LNCAP (cell line): ENCODE results near the gene TFRC.

ENCODE experiments used
- TF ChIP-seq, protein P1 (sequence below): fragments of 450-650 bp; IDR thresholded peaks from 2 replicates; pipeline ENCODE4 v1.5.1; 2017; ENCODE audit warnings: mild to moderate bottlenecking

TFRC gene

DNA sequence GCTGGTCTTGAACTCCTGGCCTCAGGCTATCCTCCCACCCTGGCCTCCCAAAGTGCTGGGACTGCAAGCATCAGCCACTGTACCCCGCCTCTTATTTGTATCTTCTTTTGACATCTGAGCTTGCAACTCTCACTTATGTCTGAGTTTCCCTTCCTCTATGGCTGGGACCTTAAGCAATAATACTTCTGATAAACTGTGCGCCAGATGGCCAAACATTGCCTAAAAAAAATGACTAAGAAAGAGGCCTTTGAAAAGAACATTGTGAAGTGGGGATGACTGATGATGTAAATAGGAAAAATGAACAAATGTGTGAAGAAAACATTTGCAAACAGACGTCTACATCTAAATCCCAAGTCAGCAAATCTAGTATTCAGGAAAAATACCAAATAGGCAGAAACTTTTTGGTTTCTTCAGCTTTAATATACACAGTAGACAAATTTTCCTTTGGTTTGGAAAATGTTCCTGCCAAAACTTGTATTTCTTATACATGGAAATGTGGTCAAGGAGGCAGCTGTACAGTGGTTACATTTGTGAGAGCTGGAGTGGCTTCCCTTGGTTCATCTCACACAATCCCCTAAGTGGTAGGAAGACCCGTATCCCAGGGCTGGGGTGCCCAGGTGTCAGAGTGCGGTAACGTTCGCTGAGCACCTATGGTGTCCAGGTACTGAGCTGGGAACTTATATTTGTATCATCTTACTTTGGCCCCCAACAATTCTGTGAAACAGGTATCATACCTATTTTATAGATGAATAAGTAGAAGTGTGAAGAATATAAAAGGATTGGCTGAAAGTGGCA lies 11.6 kb upstream of the TFRC start:
- TF ChIP-seq, protein P1, sequence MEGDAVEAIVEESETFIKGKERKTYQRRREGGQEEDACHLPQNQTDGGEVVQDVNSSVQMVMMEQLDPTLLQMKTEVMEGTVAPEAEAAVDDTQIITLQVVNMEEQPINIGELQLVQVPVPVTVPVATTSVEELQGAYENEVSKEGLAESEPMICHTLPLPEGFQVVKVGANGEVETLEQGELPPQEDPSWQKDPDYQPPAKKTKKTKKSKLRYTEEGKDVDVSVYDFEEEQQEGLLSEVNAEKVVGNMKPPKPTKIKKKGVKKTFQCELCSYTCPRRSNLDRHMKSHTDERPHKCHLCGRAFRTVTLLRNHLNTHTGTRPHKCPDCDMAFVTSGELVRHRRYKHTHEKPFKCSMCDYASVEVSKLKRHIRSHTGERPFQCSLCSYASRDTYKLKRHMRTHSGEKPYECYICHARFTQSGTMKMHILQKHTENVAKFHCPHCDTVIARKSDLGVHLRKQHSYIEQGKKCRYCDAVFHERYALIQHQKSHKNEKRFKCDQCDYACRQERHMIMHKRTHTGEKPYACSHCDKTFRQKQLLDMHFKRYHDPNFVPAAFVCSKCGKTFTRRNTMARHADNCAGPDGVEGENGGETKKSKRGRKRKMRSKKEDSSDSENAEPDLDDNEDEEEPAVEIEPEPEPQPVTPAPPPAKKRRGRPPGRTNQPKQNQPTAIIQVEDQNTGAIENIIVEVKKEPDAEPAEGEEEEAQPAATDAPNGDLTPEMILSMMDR: no peak

DNA sequence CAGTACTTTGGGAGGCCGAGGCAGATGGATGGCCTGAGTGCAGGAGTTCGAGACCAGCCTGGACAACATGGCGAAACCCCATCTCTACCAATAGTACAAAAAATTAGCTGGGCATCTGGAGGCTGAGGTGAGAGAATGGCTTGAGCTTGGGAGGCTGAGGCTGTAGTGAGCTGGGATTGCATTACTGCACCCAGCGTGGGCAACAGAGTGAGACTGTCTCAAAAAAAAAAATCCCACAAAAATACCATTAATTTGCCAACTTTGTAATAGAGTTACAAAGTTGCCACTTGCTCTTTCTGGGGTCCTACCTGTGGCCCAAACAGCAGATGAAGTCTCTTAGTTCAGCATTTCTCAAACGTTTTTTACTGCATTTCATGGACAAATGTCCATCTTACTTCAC lies 6.0 kb upstream of the TFRC start:
- TF ChIP-seq, protein P1: no peak

DNA sequence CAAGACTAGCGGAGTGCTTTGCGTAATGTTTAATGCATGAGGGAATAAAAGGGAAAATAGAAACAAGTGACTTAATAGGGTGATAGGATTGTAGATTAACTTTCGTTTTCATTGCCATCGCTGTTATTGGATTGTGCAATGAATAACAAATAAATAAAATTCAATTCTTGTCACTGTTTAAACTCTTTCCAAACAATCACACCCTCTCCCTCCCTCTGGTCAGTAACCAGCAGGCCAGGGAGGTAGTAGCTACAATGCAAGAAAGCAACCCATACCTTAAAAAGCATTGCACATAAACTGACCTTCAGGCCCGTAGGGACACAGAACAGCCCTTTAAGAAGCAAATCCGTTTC lies 705 bp upstream of the TFRC start:
- TF ChIP-seq, protein P1: no peak

DNA sequence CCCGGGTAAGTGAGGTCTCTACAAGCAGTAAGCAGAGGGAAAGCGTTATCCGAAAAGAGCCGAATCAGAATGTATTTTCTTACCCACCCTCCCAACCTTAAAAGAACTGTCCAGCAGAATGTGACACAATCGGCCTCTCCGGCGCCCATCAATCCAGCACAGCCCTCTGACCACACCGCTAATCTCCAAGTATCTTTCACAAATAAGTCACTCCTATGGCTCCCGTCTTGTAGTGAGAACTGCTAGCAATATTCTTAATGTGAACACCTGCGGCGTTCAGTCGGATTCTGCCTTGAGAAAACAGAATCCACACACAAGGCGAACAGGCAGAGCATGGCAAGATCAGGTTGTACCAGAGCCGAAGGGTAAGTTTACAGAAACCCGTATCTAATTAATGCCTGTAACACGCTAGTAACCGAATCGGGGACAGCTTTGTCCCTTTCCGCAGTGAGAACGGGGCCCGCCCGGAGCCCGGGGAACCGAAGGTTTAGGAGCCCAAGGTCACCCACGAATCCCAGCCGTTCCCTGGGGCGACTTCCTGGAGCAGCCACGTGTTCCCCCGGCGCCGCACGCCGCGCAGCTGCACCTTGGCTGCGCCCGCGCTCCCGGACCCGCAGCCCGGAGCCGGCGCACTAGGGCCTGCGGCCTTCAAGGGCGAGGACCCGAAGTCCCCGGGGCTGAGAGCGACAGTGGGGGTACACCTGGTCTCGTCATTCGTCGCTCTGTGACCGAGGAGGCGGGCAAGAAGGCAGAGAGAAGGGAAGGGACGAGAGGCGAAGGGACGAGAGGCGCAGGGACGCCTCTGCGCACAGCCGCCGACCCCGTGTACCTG lies 672 bp downstream of the TFRC start:
- TF ChIP-seq, protein P1: no peak

DNA sequence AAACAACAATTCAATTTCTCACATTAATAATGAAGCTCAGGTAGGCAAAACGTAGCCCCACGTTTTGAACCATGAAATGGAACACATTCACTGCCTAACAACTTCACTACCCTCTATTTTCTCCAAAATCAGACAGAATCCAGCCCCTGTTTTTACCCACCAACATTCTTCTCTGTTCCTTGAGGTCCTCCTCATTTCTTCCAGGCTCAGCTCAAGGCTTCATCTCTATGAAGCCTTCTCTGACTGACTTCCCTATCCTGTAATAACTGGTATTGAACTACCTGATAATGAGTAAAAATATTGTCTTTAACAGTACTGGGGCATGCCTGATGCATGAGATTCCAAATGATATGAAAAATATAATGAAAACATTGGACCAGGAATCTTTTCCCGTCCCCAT lies 2.2 kb downstream of the TFRC start:
- TF ChIP-seq, protein P1: no peak

DNA sequence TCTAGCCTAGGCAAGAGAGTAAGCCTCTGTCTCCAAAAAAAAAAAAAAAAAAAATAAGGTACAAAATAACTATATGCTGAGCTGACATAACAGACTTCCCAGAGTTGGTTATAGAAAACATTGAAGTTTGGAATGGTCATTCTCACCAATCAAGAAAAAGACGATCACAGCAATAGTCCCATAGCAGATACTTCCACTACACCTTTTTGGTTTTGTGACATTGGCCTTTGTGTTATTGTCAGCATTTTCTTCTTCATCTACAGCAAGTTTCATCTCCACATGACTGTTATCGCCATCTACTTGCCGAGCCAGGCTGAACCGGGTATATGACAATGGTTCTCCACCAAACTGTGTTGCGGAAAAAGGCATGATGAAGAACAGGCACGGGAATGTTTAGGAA lies 6.9 kb downstream of the TFRC start:
- TF ChIP-seq, protein P1: no peak

DNA sequence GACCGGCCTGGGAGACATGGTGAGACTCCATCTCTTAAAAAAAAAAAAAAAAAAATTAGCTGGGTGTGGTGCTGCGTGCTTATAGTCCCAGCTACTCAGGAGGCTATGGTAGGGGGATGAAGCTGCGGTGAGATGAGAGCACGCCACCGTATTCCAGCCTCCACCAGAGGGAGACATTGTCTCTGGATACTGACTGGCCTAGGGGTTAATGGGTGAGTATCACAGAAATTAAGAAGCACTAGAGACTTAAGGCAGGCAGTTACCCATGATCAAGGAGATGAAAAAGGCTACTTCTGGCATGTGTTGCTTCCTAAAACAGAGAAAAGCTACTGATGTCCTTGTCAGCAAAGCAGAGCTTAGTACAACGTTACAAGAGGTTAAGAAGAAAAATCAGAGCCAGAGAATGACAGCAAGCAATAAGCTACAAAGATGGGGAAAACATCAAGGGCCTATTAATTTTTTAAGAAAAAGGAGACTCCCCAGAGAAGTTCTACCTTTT lies 8.6 kb downstream of the TFRC start:
- TF ChIP-seq, protein P1: peak; percentile 87
